Measurements from ENCODE around the gene EML4. TPM values are rescaled to one million over a fixed set of nuclear protein-coding genes. Genes with fewer than 3 reads are reported as not detected.

EML4 gene
- total and polyA plus RNA-seq, 10 of the 15 experiments (the other 5 are each of a cell fraction or from before 2014, with no cell fraction given), result 23.1 to 91.3 (median 77.4) TPM

GRCh38 chr2:42367835-42368234 is 198.7 kb downstream of the EML4 start (continued):
- TF ChIP-seq, protein P1, sequence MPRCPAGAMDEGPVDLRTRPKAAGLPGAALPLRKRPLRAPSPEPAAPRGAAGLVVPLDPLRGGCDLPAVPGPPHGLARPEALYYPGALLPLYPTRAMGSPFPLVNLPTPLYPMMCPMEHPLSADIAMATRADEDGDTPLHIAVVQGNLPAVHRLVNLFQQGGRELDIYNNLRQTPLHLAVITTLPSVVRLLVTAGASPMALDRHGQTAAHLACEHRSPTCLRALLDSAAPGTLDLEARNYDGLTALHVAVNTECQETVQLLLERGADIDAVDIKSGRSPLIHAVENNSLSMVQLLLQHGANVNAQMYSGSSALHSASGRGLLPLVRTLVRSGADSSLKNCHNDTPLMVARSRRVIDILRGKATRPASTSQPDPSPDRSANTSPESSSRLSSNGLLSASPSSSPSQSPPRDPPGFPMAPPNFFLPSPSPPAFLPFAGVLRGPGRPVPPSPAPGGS (IDR thresholded peaks at IDR 0.05; ENCODE audit: borderline replicate concordance, insufficient read depth, low read depth, low read length, poor library complexity, severe bottlenecking), result no peak
- TF ChIP-seq ZNF274 (IDR thresholded peaks at IDR 0.05; ENCODE audit: insufficient read depth, insufficient read length) (no peak), ZNF217 (IDR thresholded peaks at IDR 0.05) (no peak), CREB1 (IDR thresholded peaks at IDR 0.05; ENCODE audit: low read depth) (no peak), HDGF (IDR thresholded peaks at IDR 0.05) (no peak), NFIC (IDR thresholded peaks at IDR 0.05; ENCODE audit: low read depth, low read length) (no peak), NBN (IDR thresholded peaks at IDR 0.05) (no peak), PAX8 (IDR thresholded peaks at IDR 0.05) (no peak)

DNA sequence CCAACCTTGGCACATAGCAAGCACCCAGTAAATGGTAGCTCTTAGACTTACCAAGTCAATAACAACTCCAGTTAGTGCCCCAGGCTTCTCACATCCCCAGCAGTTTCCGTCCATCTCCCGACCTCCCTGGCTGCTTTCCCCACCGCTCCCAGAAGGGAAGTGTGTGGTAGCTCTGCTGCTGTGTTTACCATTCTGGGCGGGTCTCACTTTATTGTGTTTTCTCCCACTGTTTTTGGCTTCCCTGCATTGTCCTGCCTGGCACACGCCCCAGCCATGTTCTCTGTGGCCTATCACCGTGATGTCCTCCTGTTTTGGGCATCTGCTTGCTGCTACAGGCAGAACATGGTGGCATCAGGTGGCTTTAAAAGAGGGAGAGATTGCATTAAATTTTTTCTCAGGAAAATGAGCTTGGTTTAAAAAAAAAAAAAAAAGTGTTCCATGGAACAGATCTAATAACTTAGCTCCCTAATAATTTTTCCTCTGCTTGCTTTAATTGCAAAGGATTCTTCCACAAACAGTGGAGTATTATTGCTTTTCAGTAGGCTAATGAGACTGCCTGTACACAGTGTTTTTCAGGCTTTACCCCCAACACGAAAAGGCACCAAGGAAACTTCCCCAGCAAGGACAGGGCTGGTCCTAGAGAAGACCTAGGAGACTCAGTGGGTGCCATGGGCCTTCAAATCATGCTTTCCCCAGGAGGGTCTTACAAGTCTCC is 199.8 kb downstream of the EML4 start:
- DNase-seq (ENCODE audit: low read depth, low spot score) (no peak), FAIRE-seq (no peak), ATAC-seq (no peak)
- no peaks in the 10 kb centered on the region; a peak in 1 of 4 replicates for H3K27me3 ChIP-seq (replicated peaks in 1 of 2; ENCODE audit: control insufficient read depth in 2 of 2, insufficient read depth in 2 of 2, low read length in 1 of 2)
- POLR2A ChIA-PET, result no interaction called here
- H3K79me2 ChIP-seq (ENCODE audit: control insufficient read depth, insufficient read depth, low read length), result no peaks in the 10 kb centered on the region
- H3K4me1 ChIP-seq (ENCODE audit: control insufficient read depth, insufficient read depth, low read length), result no peaks in the 10 kb centered on the region
- SMC1A ChIA-PET (ENCODE audit: uncharacterized antibody, unreplicated experiment), result no interaction called here
- H4K20me1 ChIP-seq (ENCODE audit: control insufficient read depth, insufficient read depth), result no peaks in the 10 kb centered on the region
- no peak overlapping the region for H3K9ac ChIP-seq (ENCODE audit: control insufficient read depth, insufficient read depth, low read length)
- H3K36me3 ChIP-seq (ENCODE audit: control insufficient read depth in 2 of 2, insufficient read depth in 2 of 2, low read length in 1 of 2), result no peaks in the 10 kb centered on the region
- H3K4me2 ChIP-seq (ENCODE audit: control insufficient read depth, insufficient read depth), result no peak overlapping the region
- TF ChIP-seq RAD51 (IDR thresholded peaks at IDR 0.05), result no peak
- TF ChIP-seq MYB (IDR thresholded peaks at IDR 0.05; ENCODE audit: borderline replicate concordance, low read depth, low read length), result no peak
- TF ChIP-seq BRCA1 (IDR thresholded peaks at IDR 0.05; ENCODE audit: low read depth, low read length), result no peak
- TF ChIP-seq IRF5 (IDR thresholded peaks at IDR 0.05; ENCODE audit: borderline replicate concordance), result no peak
- TF ChIP-seq MTA2 (IDR thresholded peaks at IDR 0.05; ENCODE audit: low read depth), result no peak
- TF ChIP-seq FOXK2 (IDR thresholded peaks at IDR 0.05), result no peak
- no peak for TF ChIP-seq HDAC6 (IDR thresholded peaks at IDR 0.05; ENCODE audit: unreplicated experiment)
- TF ChIP-seq STAT3 (IDR thresholded peaks at IDR 0.05; ENCODE audit: low read depth, low read length), result no peak
- TF ChIP-seq MEF2A (IDR thresholded peaks at IDR 0.05; ENCODE audit: insufficient read depth, low read depth, low read length), result no peak
- TF ChIP-seq SMAD5 (IDR thresholded peaks at IDR 0.05; ENCODE audit: low read depth), result no peak
- TF ChIP-seq POU2F2 (IDR thresholded peaks at IDR 0.05; ENCODE audit: borderline replicate concordance, low read depth, low read length), result no peak
- TF ChIP-seq SPI1 (IDR thresholded peaks at IDR 0.05; ENCODE audit: borderline replicate concordance, insufficient read depth, low read depth, low read length), result no peak
- TF ChIP-seq KDM1A (IDR thresholded peaks at IDR 0.05; ENCODE audit: borderline replicate concordance), result no peak
- TF ChIP-seq, protein P2, sequence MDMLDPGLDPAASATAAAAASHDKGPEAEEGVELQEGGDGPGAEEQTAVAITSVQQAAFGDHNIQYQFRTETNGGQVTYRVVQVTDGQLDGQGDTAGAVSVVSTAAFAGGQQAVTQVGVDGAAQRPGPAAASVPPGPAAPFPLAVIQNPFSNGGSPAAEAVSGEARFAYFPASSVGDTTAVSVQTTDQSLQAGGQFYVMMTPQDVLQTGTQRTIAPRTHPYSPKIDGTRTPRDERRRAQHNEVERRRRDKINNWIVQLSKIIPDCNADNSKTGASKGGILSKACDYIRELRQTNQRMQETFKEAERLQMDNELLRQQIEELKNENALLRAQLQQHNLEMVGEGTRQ (IDR thresholded peaks at IDR 0.05; ENCODE audit: borderline replicate concordance, low read depth, low read length), result no peak
- RAD21 ChIA-PET (ENCODE audit: unreplicated experiment), result no interaction called here
- in situ Hi-C loops (cut with MboI) (no loop called here), intact Hi-C loops (cut with micrococcal nuclease; ENCODE audit: unreplicated experiment) (loop anchor here (10.0 kb wide), 1 partner anchor 426 kb away; the partner anchor contains the start of gene HAAO)
- no peak overlapping the region for H3K4me3 ChIP-seq
- 32% methylated on average over 7 of the region's 7 CpGs for WGBS (ENCODE audit: insufficient coverage, insufficient replicate concordance, low lambda C conversion rate, missing lambda C conversion rate)
- BruUV-seq (replicated peaks), result no TSS peak
- no peak overlapping the region for H2AFZ ChIP-seq (ENCODE audit: control insufficient read depth, low read depth, low read length)
- CTCF ChIA-PET, result no interaction called here
- no peak overlapping the region for H3K27ac ChIP-seq (ENCODE audit: control insufficient read depth, insufficient read depth)
- H3K9me3 ChIP-seq (replicated peaks; ENCODE audit: control insufficient read depth, insufficient read depth, low read length), result no peaks in the 10 kb centered on the region
